ENCODE data around the gene ANKRD12.

Gene ANKRD12

DNA sequence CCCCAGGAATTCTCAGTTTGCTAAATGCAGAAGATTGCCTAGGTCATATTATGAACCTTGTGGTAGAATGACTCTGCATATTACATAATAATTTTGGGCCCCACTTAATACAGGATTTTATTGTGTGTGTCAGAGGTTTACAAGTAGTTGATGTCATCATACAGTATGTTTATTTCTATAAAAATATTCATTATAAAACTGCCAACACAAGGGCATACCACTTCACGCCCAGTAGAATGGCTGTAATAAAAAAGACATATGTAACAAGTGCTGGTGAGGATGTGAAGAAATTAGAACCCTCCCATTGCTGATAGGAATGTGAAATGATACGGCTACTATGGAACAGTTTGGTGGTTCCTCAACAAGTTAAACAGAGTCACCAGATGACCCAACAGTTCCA lies 136.6 kb downstream of the ANKRD12 start:
- H3K4me3 ChIP-seq (ENCODE audit: low read depth, low read length): no peak overlapping the region
- no peak for TF ChIP-seq CTCF (IDR thresholded peaks at IDR 0.05; ENCODE audit: borderline replicate concordance, insufficient read depth, low read depth, low read length)

GRCh38 chr18:9275890-9276289 lies 139.3 kb downstream of the ANKRD12 start:
- H3K4me3 ChIP-seq (ENCODE audit: low read depth, low read length): no peak overlapping the region
- TF ChIP-seq CTCF (IDR thresholded peaks at IDR 0.05; ENCODE audit: borderline replicate concordance, insufficient read depth, low read depth, low read length): no peak

GRCh38 chr18:9278028-9278427 lies 141.4 kb downstream of the ANKRD12 start:
- TF ChIP-seq CTCF (IDR thresholded peaks at IDR 0.05; ENCODE audit: borderline replicate concordance, insufficient read depth, low read depth, low read length): no peak

DNA sequence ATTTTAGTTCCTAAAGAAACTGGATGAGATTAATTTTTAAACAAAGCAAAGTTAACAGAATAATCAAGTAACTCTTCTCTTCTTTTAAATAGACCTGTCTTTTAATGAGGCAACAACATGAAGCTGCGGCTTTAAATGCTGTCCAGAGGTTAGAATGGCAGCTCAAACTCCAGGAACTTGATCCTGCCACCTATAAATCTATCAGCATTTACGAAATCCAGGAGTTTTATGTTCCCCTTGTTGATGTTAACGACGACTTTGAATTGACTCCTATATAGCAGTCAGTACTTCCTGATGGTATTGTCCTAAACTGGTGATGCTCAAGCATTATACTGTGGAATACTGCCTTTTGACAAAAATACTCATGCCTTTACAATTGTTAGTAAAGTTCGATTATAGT lies 144.3 kb downstream of the ANKRD12 start:
- no peak for TF ChIP-seq CTCF (IDR thresholded peaks at IDR 0.05; ENCODE audit: borderline replicate concordance, insufficient read depth, low read depth, low read length)
- no peak overlapping the region for H3K4me3 ChIP-seq (ENCODE audit: low read depth, low read length)

More at GRCh38 chr18:9278028-9278427, 141.4 kb downstream of the ANKRD12 start:
- no peak overlapping the region for H3K4me3 ChIP-seq (ENCODE audit: low read depth, low read length)

DNA sequence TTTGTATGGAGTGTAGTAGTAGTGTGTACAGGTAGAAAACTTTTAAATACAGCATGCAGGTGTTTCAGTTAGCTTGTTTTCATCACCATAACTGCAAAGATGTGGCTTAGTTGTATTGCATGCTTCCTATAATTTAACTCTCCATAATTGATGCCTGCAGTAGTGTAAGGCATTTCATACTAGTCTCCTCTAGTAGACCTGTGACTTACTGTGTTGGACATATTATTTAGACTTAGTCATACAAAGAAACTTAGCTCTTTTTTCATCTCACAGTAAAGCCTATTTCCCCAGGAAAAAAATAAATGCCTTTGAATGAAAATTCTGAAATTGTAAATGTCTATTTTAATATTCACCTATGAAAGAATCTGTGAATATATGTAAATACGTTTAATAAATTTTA lies 145.2 kb downstream of the ANKRD12 start:
- TF ChIP-seq CTCF (IDR thresholded peaks at IDR 0.05; ENCODE audit: borderline replicate concordance, insufficient read depth, low read depth, low read length): no peak
- no peak overlapping the region for H3K4me3 ChIP-seq (ENCODE audit: low read depth, low read length)

DNA sequence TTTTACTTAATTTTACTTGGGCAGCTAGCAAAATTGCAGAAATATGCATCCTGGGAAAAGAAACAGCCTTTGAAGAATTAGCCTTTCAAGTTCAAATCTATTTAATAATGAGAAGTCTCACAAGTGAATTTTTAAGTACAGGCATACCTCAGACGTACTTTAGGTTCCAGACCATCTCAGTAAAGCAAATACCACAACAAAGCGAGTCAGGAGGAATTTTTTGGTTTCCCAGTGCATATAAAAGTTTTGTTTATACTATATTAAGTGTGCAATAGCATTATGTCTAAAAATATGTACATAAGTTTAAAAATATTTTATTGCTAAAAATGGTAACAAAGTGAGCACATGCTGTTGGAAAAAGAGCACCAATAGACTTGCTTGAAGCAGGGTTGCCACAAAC lies 147.2 kb downstream of the ANKRD12 start:
- H3K4me3 ChIP-seq (ENCODE audit: low read depth, low read length): no peak overlapping the region
- no peak for TF ChIP-seq CTCF (IDR thresholded peaks at IDR 0.05; ENCODE audit: borderline replicate concordance, insufficient read depth, low read depth, low read length)

DNA sequence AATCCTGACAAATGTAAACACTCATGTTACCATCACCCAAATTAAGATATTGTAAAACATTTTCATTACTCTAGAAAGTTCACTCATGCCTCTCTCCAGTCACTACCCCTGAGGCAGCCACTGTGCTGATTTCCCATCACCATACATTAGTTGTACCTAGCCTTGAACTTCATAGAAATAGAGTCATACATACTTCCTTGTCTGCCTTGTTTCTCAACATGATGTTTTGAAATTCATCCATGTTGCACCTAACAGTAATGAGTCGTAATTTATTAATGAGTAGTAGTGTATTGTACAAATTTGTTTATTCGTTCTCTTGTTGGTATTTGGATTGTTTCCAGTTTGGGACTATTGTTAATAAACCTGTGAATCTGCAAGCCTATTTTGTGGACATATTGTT lies 149.0 kb downstream of the ANKRD12 start:
- no peak overlapping the region for H3K4me3 ChIP-seq (ENCODE audit: low read depth, low read length)
- TF ChIP-seq CTCF (IDR thresholded peaks at IDR 0.05; ENCODE audit: borderline replicate concordance, insufficient read depth, low read depth, low read length): no peak
